MM.1S (cell line): ENCODE results near the gene VBP1.

ENCODE experiments used
- CTCF ChIP-seq: fragments of 300-600 bp; sonication (generic); IDR thresholded peaks from 2 replicates; pipeline ENCODE4 v1.5.1; 2016; ENCODE audit warnings: antibody characterized with exemption, low read length, mixed read lengths
- EZH2 ChIP-seq: fragments of 300-600 bp; sonication (generic); optimal IDR thresholded peaks from 2 replicates; pipeline ENCODE3; 2017; ENCODE audit warnings: low read depth, mild to moderate bottlenecking, antibody characterized with exemption, low read length, mixed read lengths

GRCh38 chrX:155242300-155242699, 26.0 kb downstream of the VBP1 start:
- TF ChIP-seq CTCF (no peak), EZH2 (no peak)
